Common myeloid progenitor, CD34-positive (primary cell): Measurements from ENCODE around the gene R3HDML.

ENCODE experiments used
- CTCF ChIA-PET: fragments of 350-600 bp; sonication (Branson Sonifier 250); formaldehyde crosslinking; loops from one replicate; lab custom pipeline; 2021; ENCODE audit warnings: antibody characterized with exemption; lab: Charles Lee
- POLR2A ChIA-PET: fragments of 350-600 bp; sonication (Branson Sonifier 250); formaldehyde crosslinking; loops from one replicate; lab custom pipeline; 2021; ENCODE audit warnings: antibody characterized with exemption; lab: Charles Lee
- DNase-seq, 3 donors: peaks; one replicate each; pipeline versions ENCODE4 v3.0.0 to v3.0.0-alpha.2; 2013
- H3K27ac ChIP-seq, 2 experiments: 1 replicate in 1 of 2; 2 replicates in 1 of 2; pipeline ENCODE4 v1.7.0; 2013; ENCODE audit warnings: inconsistent platforms in 2 of 2, low read length in 2 of 2, mild to moderate bottlenecking in 2 of 2, low read depth in 1 of 2, moderate library complexity in 1 of 2; ENCODE audit not compliant: severe bottlenecking in 2 of 2, insufficient read depth in 1 of 2, poor library complexity in 1 of 2
- H3K27me3 ChIP-seq, 5 experiments: replicated peaks in 2 of 5; 1 replicate in 3 of 5; 2 replicates in 2 of 5; pipeline versions ENCODE4 v1.6.1 to v1.7.0; 2013; ENCODE audit warnings: low read length in 4 of 5, mild to moderate bottlenecking in 2 of 5, moderate library complexity in 2 of 5, inconsistent platforms in 1 of 5; ENCODE audit not compliant: insufficient read depth in 5 of 5, control insufficient read depth in 4 of 5
- H3K36me3 ChIP-seq, 4 experiments: 1 replicate in 2 of 4; 2 replicates in 2 of 4; pipeline versions ENCODE4 v1.6.1 to v1.7.0; 2013; ENCODE audit warnings: low read length in 3 of 4, control low read depth in 1 of 4, mild to moderate bottlenecking in 1 of 4; ENCODE audit not compliant: control insufficient read depth in 4 of 4, insufficient read depth in 4 of 4
- H3K4me1 ChIP-seq, 4 experiments: 1 replicate in 3 of 4; 2 replicates in 1 of 4; pipeline versions ENCODE4 v1.6.1 to v1.7.1; 2013; ENCODE audit warnings: low read length in 3 of 4, mild to moderate bottlenecking in 3 of 4, control low read depth in 1 of 4, inconsistent platforms in 1 of 4, moderate library complexity in 1 of 4; ENCODE audit not compliant: control insufficient read depth in 4 of 4, insufficient read depth in 4 of 4; ENCODE audit errors: control extremely low read depth in 1 of 4
- H3K4me3 ChIP-seq, 7 experiments: 1 replicate in 4 of 7; 2 replicates in 3 of 7; pipeline versions ENCODE4 v1.5.1 to v1.7.0; 2013; ENCODE audit warnings: mild to moderate bottlenecking in 7 of 7, low read length in 6 of 7, moderate library complexity in 6 of 7, inconsistent platforms in 2 of 7, low read depth in 2 of 7, control low read depth in 1 of 7; ENCODE audit not compliant: insufficient read depth in 4 of 7, control insufficient read depth in 1 of 7; ENCODE audit errors: extremely low read depth in 1 of 7
- H3K9me3 ChIP-seq, 5 experiments: 1 replicate in 4 of 5; 2 replicates in 1 of 5; pipeline versions ENCODE4 v1.6.1 to v1.7.1; 2013; ENCODE audit warnings: low read length in 4 of 5, mild to moderate bottlenecking in 2 of 5, inconsistent platforms in 1 of 5, low read depth in 1 of 5, moderate library complexity in 1 of 5; ENCODE audit not compliant: control insufficient read depth in 4 of 5, insufficient read depth in 2 of 5; ENCODE audit errors: control extremely low read depth in 1 of 5
- WGBS: methylation state at CpG from one replicate; pipeline ENCODE4 v1.1.5; 2013; ENCODE audit not compliant: insufficient coverage; 5-methylcytosine and 5-hydroxymethylcytosine counted together

The R3HDML gene

GRCh38 chr20:44382641-44383040 is 45.8 kb downstream of the R3HDML start:
- H3K9me3 ChIP-seq = no peaks in the 10 kb centered on the region
- no peak overlapping the region for H3K4me3 ChIP-seq
- CTCF ChIA-PET = interaction anchor here (0.8 to 7.6 kb wide), 5 partner anchors 10 to 167 kb away, joined by 3 to 62 read pairs (median 6); partner anchors contain the start of gene GDAP1L1
- peaks cover 0 to 4% (median 0%) of the 10 kb centered on the region in 4 experiments for H3K4me1 ChIP-seq
- H3K27me3 ChIP-seq = no peaks in the 10 kb centered on the region
- POLR2A ChIA-PET = no interaction called here
- no peak for DNase-seq
- WGBS = 40% methylated on average over 2 of the region's 2 CpGs
- H3K27ac ChIP-seq = no peak overlapping the region
- H3K36me3 ChIP-seq = no peaks in the 10 kb centered on the region

GRCh38 chr20:44384423-44385027 is 47.7 kb downstream of the R3HDML start:
- H3K4me3 ChIP-seq = no peak overlapping the region
- H3K9me3 ChIP-seq = no peaks in the 10 kb centered on the region
- POLR2A ChIA-PET = interaction anchor here (0.6 kb wide), 1 partner anchor 216 kb away, joined by 6 read pairs; no protein-coding TSS in a partner anchor
- no peaks in the 10 kb centered on the region for H3K36me3 ChIP-seq
- peak; percentile 66 to 76 (median 72) for DNase-seq
- CTCF ChIA-PET = interaction anchor here (0.9 to 7.6 kb wide), 16 partner anchors 10 to 224 kb away, joined by 3 to 62 read pairs (median 4); no protein-coding TSS in a partner anchor
- peaks cover 0 to 9% (median 1%) of the 10 kb centered on the region in 4 experiments for H3K4me1 ChIP-seq
- H3K27ac ChIP-seq = no peak overlapping the region
- H3K27me3 ChIP-seq = peaks cover 0 to 10% (median 3%) of the 10 kb centered on the region in 5 experiments
- WGBS = 18% methylated on average over 8 of the region's 9 CpGs

- Histone ChIP-seq H3K4me1 (peaks cover 0 to 9% (median 1%) of the 10 kb centered on the region in 4 experiments), H3K36me3 (no peaks in the 10 kb centered on the region), H3K27ac (no peak overlapping the region), H3K27me3 (peaks cover 0 to 14% (median 5%) of the 10 kb centered on the region in 5 experiments), H3K9me3 (no peaks in the 10 kb centered on the region), H3K4me3 (no peak overlapping the region)
- WGBS = 9% methylated on average over 21 of the region's 29 CpGs
- ChIA-PET POLR2A (no interaction called here), CTCF (interaction anchor here (1.0 to 2.1 kb wide), 4 partner anchors 26 to 215 kb away, joined by 3 to 10 read pairs (median 4); no protein-coding TSS in a partner anchor)
- DNase-seq = peak; percentile 51 to 67 (median 63)
These were observed 51.7 kb downstream of the R3HDML start for GRCh38 chr20:44388466-44389023.

- H3K9me3 ChIP-seq = no peaks in the 10 kb centered on the region
- DNase-seq = no peak
- no peak overlapping the region for H3K4me3 ChIP-seq
- no peak overlapping the region for H3K27ac ChIP-seq
- 83% methylated on average over 6 of the region's 6 CpGs for WGBS
- ChIA-PET CTCF (interaction anchor here (2.1 kb wide), 1 partner anchor 70 kb away, joined by 10 read pairs; no protein-coding TSS in a partner anchor), POLR2A (no interaction called here)
- H3K27me3 ChIP-seq = peaks cover 0 to 14% (median 5%) of the 10 kb centered on the region in 5 experiments
- no peaks in the 10 kb centered on the region for H3K36me3 ChIP-seq
- peaks cover 0 to 20% (median 9%) of the 10 kb centered on the region in 4 experiments for H3K4me1 ChIP-seq
These were observed 53.0 kb downstream of the R3HDML start for GRCh38 chr20:44389871-44390270.

- peaks cover 0 to 14% (median 8%) of the 10 kb centered on the region in 5 experiments for H3K27me3 ChIP-seq
- no peak overlapping the region for H3K4me3 ChIP-seq
- CTCF ChIA-PET = no interaction called here
- POLR2A ChIA-PET = no interaction called here
- DNase-seq = no peak
- 88% methylated on average over 5 of the region's 5 CpGs for WGBS
- no peaks in the 10 kb centered on the region for H3K9me3 ChIP-seq
- no peaks in the 10 kb centered on the region for H3K36me3 ChIP-seq
- H3K4me1 ChIP-seq = peaks cover 0 to 22% (median 11%) of the 10 kb centered on the region in 4 experiments
- no peak overlapping the region for H3K27ac ChIP-seq
These were observed 53.4 kb downstream of the R3HDML start for GRCh38 chr20:44390280-44390679.

- CTCF ChIA-PET = interaction anchor here (1.4 kb wide), 1 partner anchor 12 kb away, joined by 3 read pairs; no protein-coding TSS in a partner anchor
These were observed 55.4 kb downstream of the R3HDML start for GRCh38 chr20:44392088-44392775.

More at GRCh38 chr20:44392088-44392775, 55.4 kb downstream of the R3HDML start:
- 100% methylated on average over 1 of the region's 8 CpGs for WGBS
- Histone ChIP-seq H3K9me3 (no peaks in the 10 kb centered on the region), H3K4me3 (no peak overlapping the region), H3K27ac (no peak overlapping the region), H3K4me1 (peaks cover 0 to 21% (median 12%) of the 10 kb centered on the region in 4 experiments), H3K27me3 (peaks cover 0 to 14% (median 8%) of the 10 kb centered on the region in 5 experiments), H3K36me3 (no peaks in the 10 kb centered on the region)
- no peak for DNase-seq
- POLR2A ChIA-PET = no interaction called here
